Peyer's patch (tissue), 4 donors: ENCODE results near the gene COQ10A. TPM values are rescaled to one million over a fixed set of nuclear protein-coding genes. Genes with fewer than 3 reads are reported as not detected.
A peak's percentile ranks its signal among the peaks of the same experiment; 100 is the strongest.
"Not testable (repeated sequence)": the region's sequence is repeated elsewhere in the genome, so short reads cannot be mapped to it uniquely, and the experiment has no call there.

Experiments used
- DNase-seq, 3 donors: peaks; one replicate each; pipeline ENCODE4 v3.0.0-alpha.2; 2017 to 2019
- H3K27ac ChIP-seq, 4 donors: fragments of 200-600 bp; sonication (generic); one replicate each; pipeline ENCODE4 v1.5.1; 2016 to 2019
- H3K27me3 ChIP-seq, 2 donors: fragments of 200-600 bp; sonication (generic); one replicate each; pipeline ENCODE4 v1.5.1; 2019
- H3K36me3 ChIP-seq, 3 donors: fragments of 200-600 bp; sonication (generic); one replicate each; pipeline ENCODE4 v1.5.1; 2016 to 2019
- H3K4me1 ChIP-seq, 4 donors: fragments of 200-600 bp; sonication (generic); one replicate each; pipeline ENCODE4 v1.5.1; 2016 to 2019
- H3K4me3 ChIP-seq, 4 donors: fragments of 200-600 bp; sonication (generic); 1 replicate in 3 of 4; 2 replicates in 1 of 4; pipeline ENCODE4 v1.5.1; 2016 to 2019; ENCODE audit warnings: mild to moderate bottlenecking in 1 of 4
- H3K9me3 ChIP-seq, 4 donors: fragments of 200-600 bp; sonication (generic); one replicate each; pipeline ENCODE4 v1.5.1; 2016 to 2019; ENCODE audit warnings: mild to moderate bottlenecking in 1 of 4
- CTCF ChIP-seq, 6 experiments: fragments of 450-650 bp in 4 of 6; fragments of 200-600 bp in 2 of 6; sonication (generic) in 1 of 6; IDR thresholded peaks; one replicate each; pipeline ENCODE4 v1.5.1; 2017 to 2019; ENCODE audit warnings: antibody characterized with exemption in 6 of 6, mild to moderate bottlenecking in 3 of 6, moderate library complexity in 1 of 6
- POLR2A ChIP-seq, 2 donors: fragments of 450-650 bp; IDR thresholded peaks; one replicate each; pipeline ENCODE4 v1.5.1; 2017; ENCODE audit warnings: antibody characterized with exemption in 2 of 2, mild to moderate bottlenecking in 2 of 2, moderate library complexity in 2 of 2
- total RNA-seq, 4 donors: library from RNA; depleted of rRNA; stranded (reverse); fragments of >200 nt; gene quantifications; one replicate each; pipeline ENCODE4 v1.1.0, GENCODE V29; 2016

COQ10A gene
- total RNA-seq, 4 donors from 2014 or later = 9.1 to 14.8 (median 11.8) TPM

GRCh38 chr12:56260380-56260779, 6.4 kb upstream of the COQ10A start:
- Histone ChIP-seq H3K27ac (no peak overlapping the region), H3K9me3 (no peaks in the 10 kb centered on the region), H3K4me1 (peaks cover 0 to 22% (median 3%) of the 10 kb centered on the region in 4 donors), H3K36me3 (peaks cover 0 to 5% (median 0%) of the 10 kb centered on the region in 3 donors), H3K27me3 (no peaks in the 10 kb centered on the region), H3K4me3 (no peak overlapping the region)
- no peak for TF ChIP-seq POLR2A (IDR thresholded peaks at IDR 0.05)
- no peak for DNase-seq

- TF ChIP-seq POLR2A (IDR thresholded peaks at IDR 0.05) (no peak), CTCF (IDR thresholded peaks at IDR 0.05) (no peak)
- Histone ChIP-seq H3K27ac (no peak overlapping the region), H3K4me1 (peaks cover 0 to 24% (median 3%) of the 10 kb centered on the region in 4 donors), H3K4me3 (no peak overlapping the region), H3K27me3 (no peaks in the 10 kb centered on the region), H3K36me3 (no peaks in the 10 kb centered on the region), H3K9me3 (no peaks in the 10 kb centered on the region)
- DNase-seq = no peak
Observed at GRCh38 chr12:56260921-56261320, 5.8 kb upstream of the COQ10A start.

GRCh38 chr12:56261503-56262232, 5.1 kb upstream of the COQ10A start:
- DNase-seq = peak in 1 of 3 donors; percentile 82
- no peak overlapping the region for H3K4me3 ChIP-seq
- no peaks in the 10 kb centered on the region for H3K27me3 ChIP-seq
- peaks cover 0 to 23% (median 6%) of the 10 kb centered on the region in 4 donors for H3K4me1 ChIP-seq
- H3K27ac ChIP-seq = peak overlapping the region in 1 of 4 donors; percentile 72
- H3K36me3 ChIP-seq = no peaks in the 10 kb centered on the region
- no peak for TF ChIP-seq CTCF (IDR thresholded peaks at IDR 0.05)
- TF ChIP-seq POLR2A (IDR thresholded peaks at IDR 0.05) = no peak
- no peaks in the 10 kb centered on the region for H3K9me3 ChIP-seq

GRCh38 chr12:56262955-56263354, 3.8 kb upstream of the COQ10A start:
- DNase-seq, H3K27ac ChIP-seq, H3K9me3 ChIP-seq, H3K27me3 ChIP-seq, H3K4me3 ChIP-seq, H3K36me3 ChIP-seq: not testable (repeated sequence)
- H3K4me1 ChIP-seq = peaks cover 0 to 14% (median 3%) of the 10 kb centered on the region in 4 donors
- TF ChIP-seq CTCF (IDR thresholded peaks at IDR 0.05) = peak in 1 of 6 experiments; percentile 10

GRCh38 chr12:56266068-56266692, 562 bp upstream of the COQ10A start:
- Histone ChIP-seq H3K36me3 (peaks cover 0 to 11% (median 0%) of the 10 kb centered on the region in 3 donors), H3K27ac (peak overlapping the region; percentile 94 to 96 (median 96)), H3K4me3 (peak overlapping the region; percentile 79 to 93 (median 82))
- DNase-seq, H3K9me3 ChIP-seq, H3K4me1 ChIP-seq, H3K27me3 ChIP-seq: not testable (repeated sequence)

GRCh38 chr12:56267443-56268071, 815 bp downstream of the COQ10A start:
- DNase-seq = no peak
- peak overlapping the region; percentile 79 to 93 (median 82) for H3K4me3 ChIP-seq
- no peaks in the 10 kb centered on the region for H3K27me3 ChIP-seq
- H3K4me1 ChIP-seq = peaks cover 0 to 7% (median 3%) of the 10 kb centered on the region in 4 donors
- TF ChIP-seq POLR2A (IDR thresholded peaks at IDR 0.05) (no peak), CTCF (IDR thresholded peaks at IDR 0.05) (no peak)
- no peaks in the 10 kb centered on the region for H3K9me3 ChIP-seq
- H3K27ac ChIP-seq = peak overlapping the region; percentile 94 to 96 (median 96)
- H3K36me3 ChIP-seq = peaks cover 0 to 25% (median 0%) of the 10 kb centered on the region in 3 donors
